ENCODE measurements around the gene SLC38A2. TPM values are rescaled to one million over a fixed set of nuclear protein-coding genes. Genes with fewer than 3 reads are reported as not detected.

The SLC38A2 gene
- total RNA-seq, 4 donors from 2014 or later = 368 to 440 (median 381) TPM

DNA sequence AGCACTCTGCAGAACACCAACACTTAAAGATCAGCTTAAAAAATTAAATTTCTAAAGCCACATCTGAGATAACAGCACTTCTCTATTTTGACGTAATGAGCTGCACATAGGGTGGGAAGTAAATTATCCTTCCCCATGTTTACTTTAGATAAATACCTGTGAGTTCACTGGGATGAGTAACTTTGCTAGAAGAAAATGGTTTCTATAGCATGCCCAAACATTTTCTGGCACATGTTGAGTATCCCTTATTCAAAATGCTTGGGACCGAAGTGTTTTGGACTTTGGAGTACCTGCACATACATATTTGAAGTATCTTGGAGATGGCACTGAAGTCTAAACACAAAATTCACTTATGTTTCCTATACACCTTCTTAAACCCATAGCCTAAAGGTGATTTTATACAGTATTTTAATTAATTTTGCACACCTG, 6.6 kb downstream of the SLC38A2 start:
- peak overlapping the region in 2 of 4 donors; percentile 83 to 96 for H3K27ac ChIP-seq
- no peak for DNase-seq (ENCODE audit: low spot score in 2 of 2)
- H3K36me3 ChIP-seq = peaks cover 0 to 96% (median 40%) of the 10 kb centered on the region in 3 donors
- peaks cover 5 to 96% (median 60%) of the 10 kb centered on the region in 4 donors for H3K4me1 ChIP-seq
- WGBS, 2 donors = 38 to 41% methylated on average over 2 of the region's 2 CpGs
- H3K27me3 ChIP-seq = no peaks in the 10 kb centered on the region
- TF ChIP-seq POLR2A (IDR thresholded peaks at IDR 0.05) (no peak), EP300 (IDR thresholded peaks at IDR 0.05) (no peak)
- TF ChIP-seq, protein P1, sequence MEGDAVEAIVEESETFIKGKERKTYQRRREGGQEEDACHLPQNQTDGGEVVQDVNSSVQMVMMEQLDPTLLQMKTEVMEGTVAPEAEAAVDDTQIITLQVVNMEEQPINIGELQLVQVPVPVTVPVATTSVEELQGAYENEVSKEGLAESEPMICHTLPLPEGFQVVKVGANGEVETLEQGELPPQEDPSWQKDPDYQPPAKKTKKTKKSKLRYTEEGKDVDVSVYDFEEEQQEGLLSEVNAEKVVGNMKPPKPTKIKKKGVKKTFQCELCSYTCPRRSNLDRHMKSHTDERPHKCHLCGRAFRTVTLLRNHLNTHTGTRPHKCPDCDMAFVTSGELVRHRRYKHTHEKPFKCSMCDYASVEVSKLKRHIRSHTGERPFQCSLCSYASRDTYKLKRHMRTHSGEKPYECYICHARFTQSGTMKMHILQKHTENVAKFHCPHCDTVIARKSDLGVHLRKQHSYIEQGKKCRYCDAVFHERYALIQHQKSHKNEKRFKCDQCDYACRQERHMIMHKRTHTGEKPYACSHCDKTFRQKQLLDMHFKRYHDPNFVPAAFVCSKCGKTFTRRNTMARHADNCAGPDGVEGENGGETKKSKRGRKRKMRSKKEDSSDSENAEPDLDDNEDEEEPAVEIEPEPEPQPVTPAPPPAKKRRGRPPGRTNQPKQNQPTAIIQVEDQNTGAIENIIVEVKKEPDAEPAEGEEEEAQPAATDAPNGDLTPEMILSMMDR (IDR thresholded peaks at IDR 0.05) = no peak
- peak overlapping the region in 1 of 4 donors; percentile 72 for H3K4me3 ChIP-seq
- H3K9me3 ChIP-seq = no peaks in the 10 kb centered on the region

DNA sequence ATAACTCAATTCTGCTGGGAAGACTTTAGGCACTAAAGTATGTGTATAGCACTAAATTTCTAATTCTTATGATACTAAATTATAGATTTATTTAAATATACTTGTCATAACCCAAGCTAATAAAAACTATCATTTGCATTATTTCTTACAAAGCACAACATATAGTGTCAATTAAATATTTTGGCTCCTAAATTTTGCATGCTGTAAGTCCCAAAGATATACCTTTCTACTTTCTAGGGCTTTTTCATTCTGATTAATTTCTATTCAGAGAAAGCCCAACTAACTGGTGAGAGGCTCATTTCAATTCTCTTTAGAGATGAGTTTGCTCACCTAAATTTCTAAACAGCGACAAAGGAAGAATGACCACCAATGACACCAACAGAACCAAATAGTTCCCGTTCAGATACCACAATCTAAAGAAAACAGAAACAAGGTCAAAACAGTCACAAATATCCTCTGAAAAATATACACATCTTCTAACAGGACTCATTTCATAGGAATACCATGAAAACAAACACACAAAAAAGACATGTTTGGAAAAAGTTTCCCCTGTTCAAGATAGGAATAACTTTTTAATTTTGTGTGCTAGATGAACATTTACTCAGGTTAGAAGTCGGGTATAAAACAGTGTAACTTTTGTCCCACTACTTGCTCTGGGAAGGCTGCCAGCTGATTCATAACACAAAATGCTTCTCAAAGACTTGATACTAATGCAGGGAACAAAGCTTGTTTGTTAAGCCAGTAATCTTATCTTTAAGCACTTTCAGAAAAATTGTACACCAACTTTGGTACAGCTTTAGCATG, 7.6 kb downstream of the SLC38A2 start:
- Histone ChIP-seq H3K27me3 (no peaks in the 10 kb centered on the region), H3K4me3 (peak overlapping the region in 1 of 4 donors; percentile 72), H3K27ac (peak overlapping the region in 3 of 4 donors; percentile 1 to 96 (median 83)), H3K9me3 (no peaks in the 10 kb centered on the region), H3K36me3 (peaks cover 3 to 96% (median 45%) of the 10 kb centered on the region in 3 donors), H3K4me1 (peaks cover 5 to 97% (median 61%) of the 10 kb centered on the region in 4 donors)
- TF ChIP-seq, protein P1 (IDR thresholded peaks at IDR 0.05) = no peak
- TF ChIP-seq EP300 (IDR thresholded peaks at IDR 0.05) = peak in 1 of 2 donors; percentile 26
- no peak for TF ChIP-seq POLR2A (IDR thresholded peaks at IDR 0.05)
- 20 to 24% methylated on average over 3 of the region's 3 CpGs for WGBS, 2 donors
- peak; percentile 36 to 73 for DNase-seq (ENCODE audit: low spot score in 2 of 2)

DNA sequence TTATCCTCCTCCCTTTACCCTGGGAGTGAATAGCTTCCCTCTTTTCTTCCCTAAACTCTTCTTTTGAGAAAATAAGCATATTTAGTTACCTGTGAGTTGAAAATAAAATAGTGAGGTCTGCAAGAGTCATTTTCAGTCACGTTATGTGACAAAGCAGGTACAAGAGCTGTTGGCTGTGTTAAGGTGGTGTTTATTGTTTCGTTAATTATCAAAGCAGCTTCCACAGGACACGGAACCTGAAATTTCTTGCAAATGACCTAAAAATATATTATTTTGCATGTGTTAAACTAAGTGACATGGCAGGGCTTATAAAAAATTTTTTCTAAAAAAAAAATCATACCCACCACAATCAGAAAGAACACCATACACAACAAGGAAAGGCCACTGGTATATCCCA, 8.3 kb downstream of the SLC38A2 start:
- H3K4me1 ChIP-seq = peaks cover 5 to 94% (median 56%) of the 10 kb centered on the region in 4 donors
- H3K27me3 ChIP-seq = no peaks in the 10 kb centered on the region
- DNase-seq (ENCODE audit: low spot score in 2 of 2) = no peak
- no peaks in the 10 kb centered on the region for H3K9me3 ChIP-seq
- H3K27ac ChIP-seq = peak overlapping the region in 2 of 4 donors; percentile 83 to 96
- 79% methylated on average over 3 of the region's 3 CpGs for WGBS, 2 donors
- peaks cover 7 to 96% (median 45%) of the 10 kb centered on the region in 3 donors for H3K36me3 ChIP-seq
- H3K4me3 ChIP-seq = peak overlapping the region in 1 of 4 donors; percentile 72
- TF ChIP-seq EP300 (IDR thresholded peaks at IDR 0.05) (no peak), POLR2A (IDR thresholded peaks at IDR 0.05) (no peak)

DNA sequence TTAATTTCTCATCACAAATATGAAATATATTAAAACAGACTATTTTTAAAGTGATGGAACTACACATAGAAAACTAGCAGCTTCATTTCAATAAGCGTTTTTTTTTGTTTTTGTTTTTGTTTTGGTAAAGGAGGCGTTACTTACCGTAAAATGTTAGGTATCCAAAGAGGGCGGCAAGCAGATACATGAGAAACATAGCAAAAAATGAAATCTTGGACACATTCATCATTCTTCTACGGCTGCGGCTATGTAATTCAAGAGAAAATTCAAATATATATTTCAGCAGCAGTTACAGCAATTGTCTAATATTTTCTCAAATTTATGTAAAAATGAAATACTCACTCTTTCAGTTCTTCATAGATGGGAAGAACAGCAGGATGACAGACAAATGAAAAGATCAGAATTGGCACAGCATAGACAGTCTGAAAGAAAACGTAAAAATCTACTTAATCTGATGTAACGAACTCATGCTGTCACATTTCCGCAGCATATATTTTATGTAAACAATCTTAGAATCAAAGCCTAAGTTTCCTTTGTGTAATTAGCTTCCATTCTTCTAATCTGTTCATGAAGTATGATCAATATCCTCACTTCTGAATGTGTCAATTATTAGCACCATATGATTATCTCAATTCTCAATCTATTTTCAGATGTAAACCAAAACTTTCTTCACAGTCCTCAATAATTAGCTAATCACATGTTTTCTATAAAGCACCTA, 8.8 kb downstream of the SLC38A2 start:
- peak overlapping the region in 2 of 4 donors; percentile 83 to 96 for H3K27ac ChIP-seq
- H3K27me3 ChIP-seq = no peaks in the 10 kb centered on the region
- peak overlapping the region in 1 of 4 donors; percentile 72 for H3K4me3 ChIP-seq
- WGBS, 2 donors = 87 to 88% methylated on average over 9 of the region's 9 CpGs
- TF ChIP-seq POLR2A (IDR thresholded peaks at IDR 0.05) (no peak), EP300 (IDR thresholded peaks at IDR 0.05) (no peak)
- TF ChIP-seq, protein P1 (IDR thresholded peaks at IDR 0.05) = no peak
- peaks cover 7 to 96% (median 40%) of the 10 kb centered on the region in 3 donors for H3K36me3 ChIP-seq
- DNase-seq (ENCODE audit: low spot score in 2 of 2) = no peak
- H3K9me3 ChIP-seq = no peaks in the 10 kb centered on the region
- peaks cover 5 to 89% (median 52%) of the 10 kb centered on the region in 4 donors for H3K4me1 ChIP-seq

DNA sequence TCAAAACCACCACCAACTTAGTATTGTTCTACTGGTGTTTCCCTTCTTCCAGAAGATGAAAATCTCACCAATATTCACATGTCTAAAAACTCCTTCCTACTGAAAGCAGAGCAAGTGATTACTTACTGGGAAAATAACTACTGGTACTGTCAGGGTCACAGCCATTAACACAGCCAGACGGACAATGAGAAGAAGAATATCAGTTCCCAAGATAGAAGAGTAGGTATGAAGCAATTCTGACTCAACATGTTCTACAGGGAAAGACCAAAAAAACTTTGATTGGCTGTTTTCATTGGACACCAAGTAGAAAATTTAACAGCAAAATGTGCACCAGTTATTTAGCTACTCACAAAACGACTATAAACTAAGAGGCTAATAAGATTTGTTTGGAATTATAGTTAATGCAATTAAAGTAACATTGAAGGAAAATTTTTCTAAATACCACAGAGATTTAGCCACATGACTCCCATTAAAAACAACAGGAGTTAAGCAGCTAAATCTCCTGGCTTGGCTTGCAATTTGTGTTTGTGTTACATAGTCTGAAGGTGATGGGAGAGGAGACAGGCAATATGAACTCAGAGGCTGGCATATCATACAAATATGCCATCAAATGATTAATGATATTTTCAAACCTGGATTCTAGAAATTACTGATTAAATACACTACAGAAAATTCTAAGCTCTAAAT, 9.5 kb downstream of the SLC38A2 start:
- Histone ChIP-seq H3K27ac (no peak overlapping the region), H3K9me3 (no peaks in the 10 kb centered on the region), H3K27me3 (no peaks in the 10 kb centered on the region), H3K36me3 (peaks cover 7 to 93% (median 40%) of the 10 kb centered on the region in 3 donors), H3K4me3 (no peak overlapping the region), H3K4me1 (peaks cover 5 to 85% (median 49%) of the 10 kb centered on the region in 4 donors)
- DNase-seq (ENCODE audit: low spot score in 2 of 2) = no peak
- 43 to 49% methylated on average over 2 of the region's 2 CpGs for WGBS, 2 donors
- TF ChIP-seq, protein P1 (IDR thresholded peaks at IDR 0.05) = no peak
- no peak for TF ChIP-seq POLR2A (IDR thresholded peaks at IDR 0.05)
- TF ChIP-seq EP300 (IDR thresholded peaks at IDR 0.05) = no peak

Data from tibial nerve (tissue), 4 donors.